Kidney glomerular epithelial cell (primary cell): ENCODE data around the gene ARF4.

Experiments
- DNase-seq: peaks from one replicate; lab custom pipeline; 2025; lab: John Stamatoyannopoulos, UW

The ARF4 gene

DNA sequence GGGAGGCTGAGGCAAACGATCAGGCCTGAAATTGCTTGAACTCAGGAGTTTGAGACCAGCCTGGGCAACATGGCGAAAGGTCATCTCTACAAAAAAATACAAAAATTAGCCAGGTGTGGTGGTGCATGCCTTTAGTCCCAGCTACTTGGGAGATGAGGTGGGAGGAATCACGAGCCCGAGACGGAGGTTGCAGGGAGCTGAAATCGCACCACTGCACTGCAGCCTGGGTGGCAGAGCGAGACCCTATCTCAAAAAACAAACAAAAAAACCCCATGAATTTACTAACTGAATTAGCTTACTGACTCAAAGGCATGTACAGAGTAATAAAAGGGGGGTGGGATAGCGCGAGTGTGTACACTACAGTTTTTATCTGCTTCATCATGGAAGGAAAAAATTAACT is 19.3 kb downstream of the ARF4 start:
- DNase-seq: no peak

DNA sequence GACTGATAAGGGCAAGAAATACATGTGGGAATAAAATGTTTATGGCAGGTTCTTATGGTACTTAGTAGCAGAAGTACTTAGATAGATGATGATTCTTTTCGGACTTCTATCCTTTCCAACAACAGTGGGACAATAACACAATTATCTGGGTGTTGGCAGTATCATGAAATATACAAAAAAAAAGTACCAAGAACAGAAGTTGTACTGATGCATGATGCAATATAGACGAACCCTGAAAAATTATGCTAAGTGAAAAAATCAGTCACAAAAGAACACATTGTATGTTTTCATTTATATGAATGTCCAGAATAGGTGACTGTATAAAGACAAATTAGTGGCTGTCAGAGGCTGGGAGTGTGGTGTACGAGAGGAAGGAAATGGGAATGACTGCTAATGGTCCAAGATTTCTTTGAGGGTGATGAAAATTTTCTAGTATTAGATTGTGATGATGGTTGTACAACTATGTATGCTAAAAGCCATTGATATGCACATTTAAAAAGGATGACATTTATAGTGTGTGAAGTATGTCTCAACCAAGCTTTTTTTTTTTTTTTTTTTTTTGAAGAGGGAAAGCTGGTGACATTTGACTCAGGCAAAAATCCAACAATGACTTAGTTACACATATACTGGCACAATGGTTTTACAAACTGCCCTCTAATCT is 21.0 kb downstream of the ARF4 start:
- DNase-seq: no peak

DNA sequence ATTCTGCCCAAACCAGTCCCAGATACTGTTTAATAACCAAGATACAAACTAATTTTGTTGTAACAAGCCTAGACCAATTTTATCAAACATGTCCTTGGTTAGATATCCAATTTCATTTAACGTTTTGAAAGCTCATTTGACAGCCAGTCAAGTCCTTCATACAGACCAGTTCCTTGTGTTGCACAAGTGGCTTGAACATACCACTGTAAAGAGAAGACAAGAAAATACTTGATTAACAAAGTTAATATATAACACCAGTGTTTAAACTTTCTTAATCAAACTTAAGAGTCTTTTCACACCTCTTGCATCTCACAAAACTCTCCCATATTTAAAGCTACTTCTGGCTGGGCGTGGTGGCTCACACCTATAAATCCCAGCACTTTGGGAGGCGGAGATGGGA is 25.0 kb downstream of the ARF4 start:
- DNase-seq: no peak

DNA sequence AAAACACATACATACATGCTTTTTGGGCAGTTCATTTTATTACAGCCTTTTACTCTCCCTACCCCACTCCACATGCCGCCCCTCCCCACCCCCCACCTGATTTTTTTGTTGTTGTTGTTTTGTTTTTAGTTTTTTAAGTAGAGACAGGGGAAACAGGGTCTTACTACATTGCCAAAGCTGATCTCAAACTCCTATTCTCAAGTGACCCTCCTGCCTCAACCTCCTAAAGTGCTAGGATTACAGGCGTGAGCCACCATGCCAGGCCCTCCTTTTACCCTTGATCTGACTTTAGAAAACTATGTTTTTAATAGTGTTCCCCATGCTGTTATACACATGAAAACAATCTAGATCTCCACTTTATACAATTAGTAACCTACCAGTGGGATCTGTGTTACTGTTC is 26.3 kb downstream of the ARF4 start:
- DNase-seq: no peak

DNA sequence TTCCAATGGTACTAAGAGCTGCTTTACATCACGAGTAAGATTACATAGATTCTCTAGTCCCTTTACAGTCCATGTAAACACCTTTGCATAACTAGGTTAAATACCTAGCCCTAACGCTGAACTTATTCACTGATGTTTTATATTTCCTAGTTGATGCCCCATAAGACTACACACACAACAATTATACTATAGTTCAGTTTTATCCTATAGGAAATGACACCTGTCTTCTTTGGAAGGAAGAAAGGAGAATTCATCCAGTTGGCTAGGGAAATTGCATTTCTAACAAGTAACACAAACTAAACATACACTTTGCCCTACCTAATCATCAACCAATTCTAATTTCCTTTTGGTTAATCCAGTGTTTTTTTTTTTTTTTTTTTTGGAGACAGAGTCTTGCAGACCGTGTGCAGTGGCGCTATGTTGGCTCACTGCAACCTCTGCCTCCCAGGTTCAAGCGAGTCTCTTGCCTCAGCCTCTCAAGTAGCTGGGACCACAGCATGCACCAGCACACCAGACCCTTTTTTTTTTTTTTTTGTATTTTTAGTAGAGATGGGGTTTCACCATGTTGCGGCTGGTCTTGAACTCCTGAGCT is 27.2 kb downstream of the ARF4 start:
- no peak for DNase-seq

DNA sequence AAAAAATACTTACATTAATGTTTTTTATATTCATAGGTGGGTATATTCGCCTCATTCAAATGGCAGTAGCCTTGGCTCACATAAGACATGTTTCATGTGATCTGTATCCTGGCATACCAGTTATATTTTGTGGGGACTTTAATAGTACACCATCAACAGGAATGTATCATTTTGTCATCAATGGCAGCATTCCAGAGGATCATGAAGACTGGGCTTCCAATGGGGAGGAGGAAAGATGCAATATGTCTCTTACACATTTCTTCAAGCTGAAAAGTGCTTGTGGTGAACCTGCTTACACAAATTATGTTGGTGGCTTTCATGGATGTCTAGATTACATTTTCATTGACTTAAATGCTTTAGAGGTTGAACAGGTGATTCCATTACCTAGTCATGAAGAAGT is 37.6 kb downstream of the ARF4 start:
- DNase-seq: no peak

DNA sequence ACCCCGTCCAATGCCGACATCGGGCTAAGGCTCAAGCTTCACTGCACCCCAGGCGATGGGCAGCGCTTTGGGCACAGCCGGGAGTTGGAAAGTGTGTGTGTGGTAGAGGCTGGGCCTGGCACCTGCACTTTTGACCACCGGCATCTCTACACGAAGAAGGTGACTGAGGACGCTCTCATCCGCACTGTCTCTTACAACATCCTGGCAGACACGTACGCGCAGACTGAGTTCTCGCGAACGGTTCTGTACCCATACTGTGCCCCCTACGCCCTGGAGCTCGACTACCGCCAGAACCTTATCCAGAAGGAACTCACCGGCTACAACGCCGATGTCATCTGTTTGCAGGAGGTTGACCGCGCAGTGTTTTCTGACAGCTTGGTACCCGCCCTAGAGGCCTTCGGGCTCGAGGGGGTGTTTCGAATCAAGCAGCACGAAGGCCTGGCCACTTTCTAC is 40.0 kb downstream of the ARF4 start:
- DNase-seq: no peak

DNA sequence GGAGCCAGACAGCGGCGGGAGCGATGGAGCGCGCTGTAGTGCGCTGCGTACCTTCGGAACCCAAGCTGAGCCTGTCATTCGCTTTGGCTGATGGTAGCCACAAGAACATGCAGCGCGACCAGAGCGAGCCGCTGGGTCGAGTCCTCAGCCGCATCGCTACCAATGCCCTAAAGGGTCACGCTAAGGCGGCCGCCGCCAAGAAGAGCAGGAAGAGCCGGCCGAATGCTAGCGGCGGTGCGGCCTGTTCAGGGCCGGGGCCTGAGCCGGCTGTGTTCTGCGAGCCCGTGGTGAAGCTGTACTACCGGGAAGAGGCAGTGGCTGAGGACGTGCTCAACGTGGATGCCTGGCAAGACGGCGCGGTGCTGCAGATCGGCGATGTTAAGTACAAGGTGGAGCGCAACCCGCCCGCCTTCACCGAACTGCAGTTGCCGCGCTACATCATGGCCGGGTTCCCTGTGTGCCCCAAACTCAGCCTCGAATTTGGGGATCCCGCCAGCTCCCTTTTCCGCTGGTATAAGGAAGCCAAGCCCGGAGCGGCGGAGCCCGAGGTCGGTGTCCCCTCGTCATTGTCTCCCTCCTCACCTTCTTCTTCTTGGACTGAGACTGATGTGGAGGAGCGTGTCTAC is 40.6 kb downstream of the ARF4 start:
- no peak for DNase-seq

DNA sequence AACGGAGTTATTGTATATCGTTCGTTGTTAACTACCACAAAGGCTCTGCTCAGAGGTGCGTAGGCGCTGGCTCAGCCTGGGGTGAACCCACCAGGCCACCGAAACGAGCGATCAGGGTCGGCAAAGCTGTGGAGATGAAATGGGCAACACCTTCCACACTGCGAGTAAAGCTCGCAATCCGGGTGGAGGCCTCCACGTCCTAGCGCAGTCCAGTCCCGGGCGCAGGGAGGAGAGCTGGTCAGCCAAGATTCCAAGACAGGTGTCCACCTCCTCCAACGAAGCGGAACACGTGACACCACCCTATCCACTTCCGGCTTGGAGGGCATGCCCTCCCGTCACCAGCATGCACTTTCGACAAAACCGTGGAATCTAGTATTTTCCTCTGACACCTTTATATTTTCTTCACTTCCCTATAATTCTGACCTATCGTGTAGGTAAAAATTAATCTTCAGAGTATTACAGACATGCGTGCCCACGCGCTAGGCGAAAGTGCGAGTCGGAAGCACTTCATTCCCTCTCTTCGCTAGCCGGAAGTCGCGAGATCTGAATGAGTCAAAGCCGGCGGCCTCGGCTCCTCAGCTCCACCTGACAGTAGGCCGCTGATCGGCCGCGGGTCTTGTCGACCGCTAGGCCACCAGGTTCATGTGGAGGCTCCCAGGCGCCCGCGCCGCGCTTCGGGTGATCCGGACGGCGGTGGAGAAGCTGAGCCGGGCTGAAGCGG is 41.2 kb downstream of the ARF4 start, which contains the start of gene PDE12:
Gene PDE12 (plus strand): TSS at position 537 of the 721 bp plus-strand sequence. CDS start 106 bp downstream, at position 643.
- DNase-seq: peak; percentile 82

DNA sequence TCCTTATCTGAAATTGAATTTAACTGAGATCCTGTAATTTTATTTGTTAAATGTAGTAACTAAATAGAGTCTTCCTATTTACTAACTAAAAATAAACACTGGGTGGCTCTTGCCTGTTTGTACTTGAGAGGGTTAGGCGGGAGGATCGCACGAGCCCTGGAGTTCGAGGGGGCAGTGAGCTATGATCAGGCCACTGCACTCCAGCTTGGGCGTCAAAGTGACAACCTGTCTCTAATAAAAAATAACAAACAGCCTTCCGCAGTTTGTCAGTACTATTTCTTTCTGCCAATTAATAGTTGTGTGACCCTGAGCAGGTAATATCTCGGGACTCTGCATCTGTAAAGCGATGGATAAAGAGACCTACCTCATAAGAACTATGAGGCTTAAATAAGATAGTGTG is 41.8 kb downstream of the ARF4 start:
- no peak for DNase-seq

DNA sequence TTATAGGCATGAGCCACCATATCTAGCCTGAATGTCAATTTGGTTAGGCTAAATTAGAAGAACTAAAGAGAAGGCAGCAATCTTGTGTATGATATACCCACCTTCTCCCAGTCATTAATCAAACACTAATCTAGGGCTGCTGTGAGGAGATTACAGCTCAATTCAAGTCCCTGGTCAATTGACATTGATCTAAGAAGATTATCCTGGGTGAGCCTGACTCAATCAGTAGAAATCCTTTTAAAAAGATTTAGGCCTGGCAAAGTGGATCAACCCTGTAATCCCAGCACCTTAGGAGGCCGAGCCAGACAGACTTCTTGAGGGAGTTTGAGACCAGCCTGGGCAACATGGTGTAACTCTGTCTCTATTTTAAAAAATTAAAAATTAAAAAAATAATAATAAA is 50.5 kb downstream of the ARF4 start:
- DNase-seq: no peak

DNA sequence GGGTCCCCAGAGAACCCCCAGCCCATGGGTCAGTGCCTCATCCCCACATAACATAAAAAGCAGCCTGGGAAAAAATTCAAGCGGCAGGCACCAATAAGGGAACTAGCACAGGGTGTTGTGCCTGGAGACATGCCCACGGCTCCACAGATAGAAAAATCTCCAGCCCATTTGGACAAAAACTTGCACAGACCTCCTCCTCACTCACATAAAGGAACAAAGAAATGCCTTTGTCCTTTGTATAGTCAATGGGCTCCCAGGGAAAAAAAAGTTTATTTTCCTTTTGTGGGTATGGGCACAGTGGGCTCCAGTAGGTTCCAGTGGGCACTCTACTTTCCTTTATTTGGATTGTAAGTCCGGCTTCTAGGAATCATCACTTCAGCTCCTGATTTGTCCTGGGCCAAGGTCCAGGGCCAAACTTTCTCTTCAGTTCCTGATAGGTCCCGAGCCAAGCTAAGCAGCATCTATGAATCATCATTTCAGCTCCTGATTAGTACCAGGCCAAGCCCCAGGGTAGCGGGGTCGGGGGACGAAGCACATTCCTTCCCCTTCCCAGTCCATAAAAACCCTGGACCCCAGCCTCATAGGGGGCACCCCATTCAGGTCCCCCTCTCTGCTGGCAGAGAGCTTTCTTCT is 51.4 kb downstream of the ARF4 start:
- no peak for DNase-seq

DNA sequence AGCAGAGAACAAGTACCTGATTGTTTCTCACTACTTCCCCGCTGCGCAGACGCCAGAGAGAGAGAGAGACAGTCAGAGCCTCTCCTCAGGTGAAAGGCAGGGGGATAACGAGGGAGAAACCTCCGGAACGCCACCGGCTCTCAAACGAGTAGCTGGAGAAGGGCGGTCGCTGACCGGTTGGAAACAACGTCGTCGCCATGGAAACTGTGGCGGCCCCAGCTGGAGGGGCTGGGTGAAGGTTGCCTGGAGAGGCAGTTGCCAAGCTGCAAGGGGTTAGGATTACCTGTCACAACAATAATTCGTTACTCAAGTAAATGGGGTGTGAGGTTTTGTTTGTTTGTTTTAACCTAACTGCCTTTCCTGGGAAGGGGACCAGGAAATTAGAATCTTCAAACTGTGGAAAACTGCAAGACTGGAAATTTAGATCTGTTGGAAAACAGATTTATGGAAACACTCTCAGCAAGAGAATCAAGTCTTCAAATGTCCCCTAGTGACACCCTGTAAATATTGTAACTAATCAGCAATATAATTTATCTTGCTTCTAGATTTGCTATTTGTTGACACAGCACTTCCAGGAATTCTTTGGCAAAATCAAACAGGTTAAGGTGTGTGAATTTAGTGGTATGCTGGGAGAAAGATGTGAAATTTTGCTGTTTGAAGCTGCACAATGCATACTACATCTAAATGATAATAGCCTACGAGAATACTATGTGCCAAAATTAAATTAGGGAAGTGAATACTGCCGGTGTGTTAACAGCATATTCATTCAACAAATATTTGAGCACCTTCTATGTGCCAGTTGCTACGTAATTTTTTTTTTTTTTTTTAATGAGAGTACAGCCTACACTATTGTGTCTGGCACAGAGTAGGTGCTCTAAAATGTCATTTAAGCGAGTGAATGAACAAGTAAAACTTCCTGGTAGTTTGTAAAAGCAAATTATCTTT is 52.7 kb downstream of the ARF4 start, which contains the start of gene DNAH12:
Gene DNAH12 (minus strand): TSS at position 164 of the 945 bp plus-strand sequence. CDS start 1,474 bp downstream, outside the sequence.
- peak; percentile 30 for DNase-seq

DNA sequence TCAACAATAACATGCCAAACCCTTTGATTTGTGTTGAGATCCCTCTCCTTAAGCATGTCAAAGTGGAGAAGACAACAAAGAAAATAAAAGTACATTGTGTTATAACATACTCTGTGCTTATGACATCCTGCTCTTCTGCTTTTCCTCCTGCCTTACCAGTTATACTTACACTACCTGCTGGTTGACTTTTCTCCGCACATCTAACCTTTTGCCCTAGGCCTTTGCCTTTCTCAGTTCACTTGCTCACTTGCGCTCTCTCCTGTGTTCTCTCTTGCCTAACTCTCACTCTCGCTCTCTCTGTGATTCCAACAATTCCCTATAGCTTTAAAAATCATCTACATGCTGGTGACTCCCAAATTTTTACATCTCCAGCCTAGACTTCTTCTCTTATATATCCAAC is 58.7 kb downstream of the ARF4 start:
- no peak for DNase-seq

DNA sequence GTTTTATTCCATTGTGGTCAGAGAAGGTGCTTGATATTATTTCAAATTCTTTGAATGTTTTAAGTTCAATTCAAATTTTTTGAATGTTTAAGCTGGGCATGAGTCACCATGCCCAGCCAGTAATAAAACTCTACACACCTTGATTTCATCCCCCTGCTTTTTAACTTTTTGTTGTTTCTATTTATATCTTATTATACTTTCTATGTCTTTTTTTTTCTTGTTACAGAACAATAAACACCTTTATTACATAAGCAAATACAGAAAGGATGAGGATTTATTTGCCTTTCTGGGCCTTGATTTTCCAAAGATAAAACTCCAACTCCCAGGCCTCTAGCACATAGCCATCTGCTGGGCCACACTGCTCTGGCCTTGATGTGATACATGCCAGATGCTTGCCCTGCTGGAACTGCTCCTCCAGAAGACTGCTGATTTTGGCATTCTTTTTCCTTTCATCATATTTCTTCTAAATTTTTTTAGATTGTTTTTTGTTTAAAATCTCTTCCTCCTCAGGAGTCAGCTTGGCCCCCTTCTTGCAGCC is 67.0 kb downstream of the ARF4 start:
- peak; percentile 35 for DNase-seq
